Right lobe of liver (tissue), 4 donors: ENCODE measurements around the gene STK4.

Source experiments
- CTCF ChIP-seq, 4 donors: fragments of 200-600 bp in 3 of 4; fragments of 450-650 bp in 1 of 4; IDR thresholded peaks; one replicate each; pipeline versions ENCODE4 v1.5.1 to v1.8.0; 2016 to 2022; ENCODE audit warnings: antibody characterized with exemption in 4 of 4, mild to moderate bottlenecking in 2 of 4
- POLR2A ChIP-seq: fragments of 450-650 bp; IDR thresholded peaks from one replicate; pipeline ENCODE4 v1.6.1; 2017; ENCODE audit warnings: antibody characterized with exemption, mild to moderate bottlenecking
- donor health status: DM: no; HTN: no; CAD: no.
- donor health status: DM: no; HTN: no; CAD: no.
- donor health status: DM: no; HTN: yes; CAD: no.

DNA sequence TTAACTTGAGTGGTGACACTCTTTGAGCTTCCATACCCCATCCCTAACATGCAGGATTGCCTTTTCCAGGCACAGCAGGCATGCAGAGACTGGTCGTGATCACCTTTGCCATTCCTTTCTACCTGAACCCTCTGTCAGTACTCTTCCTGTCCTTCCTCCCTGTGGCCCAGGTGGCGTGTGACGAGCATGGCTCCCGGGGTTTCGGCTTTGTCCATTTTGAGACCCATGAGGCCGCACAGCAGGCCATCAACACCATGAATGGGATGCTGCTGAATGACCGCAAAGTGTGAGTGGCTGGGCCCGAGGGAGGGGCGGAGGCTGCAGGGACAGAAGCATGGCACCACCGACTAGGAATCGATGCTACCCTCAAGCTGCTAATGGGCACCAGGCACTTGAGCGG lies 49.7 kb upstream of the STK4 start:
- no peak for TF ChIP-seq CTCF (IDR thresholded peaks at IDR 0.05)
- TF ChIP-seq POLR2A: no peak
